Breast epithelium (tissue), 3 donors: ENCODE data around the gene PMM2.
A peak's percentile ranks its signal among the peaks of the same experiment; 100 is the strongest.

Experiments
- CTCF ChIP-seq, 3 donors: fragments of 450-650 bp; IDR thresholded peaks; one replicate each; pipeline ENCODE4 v1.5.1; 2016 to 2017; ENCODE audit warnings: antibody characterized with exemption in 3 of 3, mild to moderate bottlenecking in 3 of 3, moderate library complexity in 3 of 3
- POLR2A ChIP-seq: fragments of 450-650 bp; IDR thresholded peaks from one replicate; pipeline ENCODE4 v1.6.1; 2016; ENCODE audit warnings: antibody characterized with exemption, mild to moderate bottlenecking, moderate library complexity
- POLR2AphosphoS5 ChIP-seq, 3 donors: sonication (generic); formaldehyde crosslinking; IDR thresholded peaks; one replicate each; pipeline ENCODE4 v1.6.1; 2017; ENCODE audit warnings: antibody characterized with exemption in 3 of 3

- TF ChIP-seq CTCF (IDR thresholded peaks at IDR 0.05) = no peak
- no peak for TF ChIP-seq POLR2A
- TF ChIP-seq POLR2AphosphoS5 (IDR thresholded peaks at IDR 0.05) = peak; percentile 46 to 74 (median 61)
Measured at GRCh38 chr16:8859913-8860881, 62.6 kb downstream of the PMM2 start.
